Measurements from ENCODE around the gene STUM. TPM values are rescaled to one million over a fixed set of nuclear protein-coding genes. Genes with fewer than 3 reads are reported as not detected.

Gene STUM
- total RNA-seq, 1 donor from 2014 or later, result 0.34 TPM

- DNase-seq, result no peak
Observed at GRCh38 chr1:226563666-226564065, 15.1 kb downstream of the STUM start.

- no peak for DNase-seq
Observed at GRCh38 chr1:226565476-226565875, 16.9 kb downstream of the STUM start.

GRCh38 chr1:226566234-226566633, 17.7 kb downstream of the STUM start:
- DNase-seq, result no peak

GRCh38 chr1:226566760-226567159, 18.2 kb downstream of the STUM start:
- DNase-seq, result no peak

- DNase-seq, result no peak
Observed at GRCh38 chr1:226568077-226568831, 19.7 kb downstream of the STUM start.

- no peak for DNase-seq
Observed at GRCh38 chr1:226568975-226569741, 20.6 kb downstream of the STUM start.

GRCh38 chr1:226569879-226570547, 21.4 kb downstream of the STUM start:
- DNase-seq, result peak; percentile 21

- no peak for DNase-seq
Observed at GRCh38 chr1:226571893-226572292, 23.3 kb downstream of the STUM start.

GRCh38 chr1:226572325-226572726, 23.8 kb downstream of the STUM start:
- DNase-seq, result no peak

- no peak for DNase-seq
Observed at GRCh38 chr1:226574044-226574443, 25.5 kb downstream of the STUM start.

- DNase-seq, result no peak
Observed at GRCh38 chr1:226574591-226575435, 26.2 kb downstream of the STUM start.

GRCh38 chr1:226575436-226575720, 26.8 kb downstream of the STUM start:
- no peak for DNase-seq

GRCh38 chr1:226575739-226576378, 27.3 kb downstream of the STUM start:
- DNase-seq, result peak; percentile 16

GRCh38 chr1:226576601-226577000, 28.0 kb downstream of the STUM start:
- no peak for DNase-seq

- no peak for DNase-seq
Observed at GRCh38 chr1:226577401-226578180, 29.0 kb downstream of the STUM start.

- no peak for DNase-seq
Observed at GRCh38 chr1:226578946-226579578, 30.5 kb downstream of the STUM start.

GRCh38 chr1:226579781-226580323, 31.3 kb downstream of the STUM start:
- no peak for DNase-seq

- DNase-seq, result no peak
Observed at GRCh38 chr1:226580625-226581270, 32.2 kb downstream of the STUM start.

GRCh38 chr1:226581650-226582330, 33.2 kb downstream of the STUM start:
- DNase-seq, result no peak
